ENCODE measurements around the gene TST.

- TF ChIP-seq, protein P1, sequence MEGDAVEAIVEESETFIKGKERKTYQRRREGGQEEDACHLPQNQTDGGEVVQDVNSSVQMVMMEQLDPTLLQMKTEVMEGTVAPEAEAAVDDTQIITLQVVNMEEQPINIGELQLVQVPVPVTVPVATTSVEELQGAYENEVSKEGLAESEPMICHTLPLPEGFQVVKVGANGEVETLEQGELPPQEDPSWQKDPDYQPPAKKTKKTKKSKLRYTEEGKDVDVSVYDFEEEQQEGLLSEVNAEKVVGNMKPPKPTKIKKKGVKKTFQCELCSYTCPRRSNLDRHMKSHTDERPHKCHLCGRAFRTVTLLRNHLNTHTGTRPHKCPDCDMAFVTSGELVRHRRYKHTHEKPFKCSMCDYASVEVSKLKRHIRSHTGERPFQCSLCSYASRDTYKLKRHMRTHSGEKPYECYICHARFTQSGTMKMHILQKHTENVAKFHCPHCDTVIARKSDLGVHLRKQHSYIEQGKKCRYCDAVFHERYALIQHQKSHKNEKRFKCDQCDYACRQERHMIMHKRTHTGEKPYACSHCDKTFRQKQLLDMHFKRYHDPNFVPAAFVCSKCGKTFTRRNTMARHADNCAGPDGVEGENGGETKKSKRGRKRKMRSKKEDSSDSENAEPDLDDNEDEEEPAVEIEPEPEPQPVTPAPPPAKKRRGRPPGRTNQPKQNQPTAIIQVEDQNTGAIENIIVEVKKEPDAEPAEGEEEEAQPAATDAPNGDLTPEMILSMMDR (IDR thresholded peaks at IDR 0.05) = no peak
- TF ChIP-seq RCOR1 (IDR thresholded peaks at IDR 0.05; ENCODE audit: low read length) = no peak
These were observed 31.0 kb downstream of the TST start for GRCh38 chr22:36988075-36988832.

Measured in SK-N-SH (cell line).